HEK293T (cell line): ENCODE measurements around the gene GPHN.

Source experiments
- CTCF ChIA-PET: fragments of 350-600 bp; formaldehyde crosslinking; extraction: SDS; loops from one replicate; lab custom pipeline; 2021; ENCODE audit warnings: antibody characterized with exemption, inconsistent platforms; lab: Yijun Ruan, JAX
- POLR2A ChIA-PET: fragments of 350-600 bp; formaldehyde crosslinking; extraction: SDS; loops from one replicate; lab custom pipeline; 2020; ENCODE audit warnings: antibody characterized with exemption, inconsistent platforms; lab: Yijun Ruan, JAX
- DNase-seq: peaks from one replicate; pipeline ENCODE4 v3.0.0; 2012; ENCODE audit warnings: mixed read lengths; ENCODE audit errors: extremely low spot score
- ARNT ChIP-seq: fragments of 450-650 bp; IDR thresholded peaks from 2 replicates; pipeline ENCODE4 v1.6.1; 2017; ENCODE audit warnings: mild to moderate bottlenecking
- BHLHE40 ChIP-seq: fragments of 450-650 bp; IDR thresholded peaks from 2 replicates; pipeline ENCODE4 v1.6.1; 2016; ENCODE audit warnings: mild to moderate bottlenecking, moderate library complexity, borderline replicate concordance
- CTBP1 ChIP-seq: fragments of 450-650 bp; IDR thresholded peaks from 2 replicates; pipeline ENCODE4 v1.6.1; 2016; ENCODE audit warnings: borderline replicate concordance
- ELF4 ChIP-seq: fragments of 450-650 bp; IDR thresholded peaks from 2 replicates; pipeline ENCODE4 v1.6.1; 2017; ENCODE audit warnings: antibody characterized with exemption
- FOXA1 ChIP-seq: fragments of 450-650 bp; IDR thresholded peaks from 2 replicates; pipeline ENCODE4 v1.6.1; 2016; ENCODE audit warnings: mild to moderate bottlenecking
- FOXK2 ChIP-seq: fragments of 450-650 bp; IDR thresholded peaks from 2 replicates; pipeline ENCODE4 v1.6.1; 2016; ENCODE audit warnings: mild to moderate bottlenecking
- FOXM1 ChIP-seq: fragments of 450-650 bp; IDR thresholded peaks from 2 replicates; pipeline ENCODE4 v1.6.1; 2017; ENCODE audit warnings: mild to moderate bottlenecking, borderline replicate concordance
- HDGF ChIP-seq: fragments of 450-650 bp; IDR thresholded peaks from 2 replicates; pipeline ENCODE4 v1.6.1; 2017; ENCODE audit warnings: antibody characterized with exemption, borderline replicate concordance
- L3MBTL2 ChIP-seq: fragments of 450-650 bp; conservative IDR thresholded peaks from 2 replicates; pipeline ENCODE4 v1.6.1; 2016; ENCODE audit warnings: mild to moderate bottlenecking
- LEF1 ChIP-seq: fragments of 450-650 bp; IDR thresholded peaks from 2 replicates; pipeline ENCODE4 v1.6.1; 2017; ENCODE audit warnings: mild to moderate bottlenecking, borderline replicate concordance
- NFRKB ChIP-seq: fragments of 450-650 bp; IDR thresholded peaks from 2 replicates; pipeline ENCODE4 v1.6.1; 2016; ENCODE audit warnings: mild to moderate bottlenecking, moderate library complexity
- SP1 ChIP-seq: fragments of 450-650 bp; IDR thresholded peaks from 2 replicates; pipeline ENCODE4 v1.6.1; 2017
- SUZ12 ChIP-seq: fragments of 450-650 bp; IDR thresholded peaks from 2 replicates; pipeline ENCODE4 v1.6.1; 2016; ENCODE audit warnings: mild to moderate bottlenecking
- TARDBP ChIP-seq: fragments of 450-650 bp; IDR thresholded peaks from 2 replicates; pipeline ENCODE4 v1.6.1; 2016
- ZNF384 ChIP-seq: fragments of 450-650 bp; IDR thresholded peaks from 2 replicates; pipeline ENCODE4 v1.6.1; 2016
- TF ChIP-seq, protein P1 (sequence below): fragments of 450-650 bp; IDR thresholded peaks from 2 replicates; pipeline ENCODE4 v1.6.1; 2016

GPHN gene

GRCh38 chr14:66476964-66477363 is 31.0 kb upstream of the GPHN start:
- ChIA-PET POLR2A (no interaction called here), CTCF (interaction anchor here (0.6 to 1.1 kb wide), 2 partner anchors 27 to 270 kb away, joined by 3 read pairs; no protein-coding TSS in a partner anchor)
- no peak for DNase-seq
- no peak for TF ChIP-seq SP1
- TF ChIP-seq ARNT = no peak
- no peak for TF ChIP-seq CTBP1
- TF ChIP-seq FOXA1 = no peak
- TF ChIP-seq NFRKB = no peak
- no peak for TF ChIP-seq HDGF
- TF ChIP-seq TARDBP = no peak
- no peak for TF ChIP-seq FOXM1
- no peak for TF ChIP-seq FOXK2
- TF ChIP-seq LEF1 = no peak
- TF ChIP-seq BHLHE40 = no peak
- no peak for TF ChIP-seq L3MBTL2
- no peak for TF ChIP-seq ZNF384
- no peak for TF ChIP-seq SUZ12
- no peak for TF ChIP-seq ELF4

DNA sequence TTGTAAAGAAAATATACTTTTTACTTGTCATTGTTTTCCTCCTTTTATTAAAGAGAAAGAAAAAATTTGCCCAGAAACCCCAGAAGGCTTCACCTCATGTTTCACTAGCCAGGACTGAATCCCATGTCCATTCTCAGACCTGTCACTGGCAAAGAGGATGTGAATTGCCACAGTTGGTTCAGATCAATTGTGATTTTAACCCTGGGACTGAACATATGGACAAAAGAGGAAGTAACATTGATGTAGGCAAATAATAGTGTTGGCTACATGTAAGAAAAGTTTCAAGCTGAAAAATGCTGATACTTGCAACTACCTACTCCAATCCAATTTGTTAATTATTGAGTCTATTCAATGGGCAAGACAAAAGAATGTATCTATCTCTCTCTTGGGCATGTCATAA is 30.4 kb upstream of the GPHN start:
- CTCF ChIA-PET = interaction anchor here (0.6 to 1.1 kb wide), 2 partner anchors 26 to 269 kb away, joined by 3 read pairs; no protein-coding TSS in a partner anchor
- POLR2A ChIA-PET = no interaction called here
- TF ChIP-seq NFRKB (no peak), ZNF384 (no peak), SP1 (no peak), BHLHE40 (no peak), FOXM1 (no peak), SUZ12 (no peak), FOXK2 (no peak), L3MBTL2 (no peak), ELF4 (no peak), TARDBP (no peak), HDGF (no peak), CTBP1 (no peak), FOXA1 (no peak), LEF1 (no peak), ARNT (no peak)
- TF ChIP-seq, protein P1, sequence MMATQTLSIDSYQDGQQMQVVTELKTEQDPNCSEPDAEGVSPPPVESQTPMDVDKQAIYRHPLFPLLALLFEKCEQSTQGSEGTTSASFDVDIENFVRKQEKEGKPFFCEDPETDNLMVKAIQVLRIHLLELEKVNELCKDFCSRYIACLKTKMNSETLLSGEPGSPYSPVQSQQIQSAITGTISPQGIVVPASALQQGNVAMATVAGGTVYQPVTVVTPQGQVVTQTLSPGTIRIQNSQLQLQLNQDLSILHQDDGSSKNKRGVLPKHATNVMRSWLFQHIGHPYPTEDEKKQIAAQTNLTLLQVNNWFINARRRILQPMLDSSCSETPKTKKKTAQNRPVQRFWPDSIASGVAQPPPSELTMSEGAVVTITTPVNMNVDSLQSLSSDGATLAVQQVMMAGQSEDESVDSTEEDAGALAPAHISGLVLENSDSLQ = no peak
- DNase-seq = no peak

- ChIA-PET POLR2A (interaction anchor here (2.2 kb wide), 1 partner anchor 25 kb away, joined by 6 read pairs; the partner anchor contains the start of gene GPHN), CTCF (interaction anchor here (0.6 kb wide), 1 partner anchor 12 kb away, joined by 3 read pairs; no protein-coding TSS in a partner anchor)
- DNase-seq = no peak
- TF ChIP-seq SP1 (no peak), LEF1 (no peak), CTBP1 (no peak), FOXA1 (no peak), ZNF384 (no peak), ARNT (no peak), NFRKB (no peak), HDGF (no peak), ELF4 (no peak), TARDBP (no peak), FOXK2 (no peak), BHLHE40 (no peak), FOXM1 (no peak), L3MBTL2 (no peak), SUZ12 (no peak)
- TF ChIP-seq, protein P1 = no peak
These were observed 25.1 kb upstream of the GPHN start for GRCh38 chr14:66482873-66483272.

GRCh38 chr14:66483322-66483721 is 24.6 kb upstream of the GPHN start:
- CTCF ChIA-PET = no interaction called here
- no peak for DNase-seq
- TF ChIP-seq FOXA1 (no peak), SUZ12 (no peak), TARDBP (no peak), ARNT (no peak)
- TF ChIP-seq, protein P1 = no peak
- POLR2A ChIA-PET = interaction anchor here (2.2 kb wide), 1 partner anchor 25 kb away, joined by 6 read pairs; the partner anchor contains the start of gene GPHN

DNA sequence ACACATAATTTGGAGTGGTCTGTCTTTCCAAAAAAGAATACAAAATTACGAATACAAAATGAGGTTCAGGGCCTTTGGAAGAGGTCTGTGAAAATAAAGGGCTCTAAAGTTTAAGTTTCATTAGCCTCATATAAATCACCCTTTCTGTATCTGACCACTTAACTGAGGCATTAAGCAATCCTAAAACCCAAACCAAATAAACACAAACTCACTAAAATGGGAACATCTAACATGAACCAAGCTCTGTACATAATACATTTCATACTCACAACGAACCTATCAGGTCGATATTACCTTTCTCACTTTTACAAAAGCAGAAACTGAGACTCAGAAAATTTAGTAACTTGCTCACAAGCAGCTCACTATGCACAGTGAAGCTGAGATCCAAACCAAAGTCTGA is 22.9 kb upstream of the GPHN start:
- CTCF ChIA-PET = no interaction called here
- DNase-seq = no peak
- TF ChIP-seq NFRKB = no peak
- TF ChIP-seq, protein P1 = no peak
- no peak for TF ChIP-seq FOXK2
- no peak for TF ChIP-seq SUZ12
- TF ChIP-seq SP1 = no peak
- TF ChIP-seq L3MBTL2 = no peak
- no peak for TF ChIP-seq CTBP1
- POLR2A ChIA-PET = interaction anchor here (2.2 kb wide), 1 partner anchor 23 kb away, joined by 6 read pairs; the partner anchor contains the start of gene GPHN

- ChIA-PET CTCF (no interaction called here), POLR2A (no interaction called here)
- DNase-seq = no peak
- TF ChIP-seq ELF4 (no peak), SUZ12 (no peak), ZNF384 (no peak), FOXM1 (no peak), TARDBP (no peak)
- TF ChIP-seq, protein P1 = no peak
These were observed 22.0 kb upstream of the GPHN start, which contains the start of gene CCDC196 for GRCh38 chr14:66485910-66486421. CCDC196 (plus strand) TSS chr14:66486371; CDS start chr14:66486503, 132 bp downstream.
